Thoracic aorta (tissue), 2 donors: Measurements from ENCODE around the gene RRBP1. TPM values are rescaled to one million over a fixed set of nuclear protein-coding genes. Genes with fewer than 3 reads are reported as not detected.
A peak's percentile ranks its signal among the peaks of the same experiment; 100 is the strongest.

Experiments used
- ATAC-seq: fragments of 150-250 bp; one replicate; pipeline ENCODE4 v1.8.0; 2017; ENCODE audit warnings: low read depth; ENCODE audit not compliant: insufficient number of reproducible peaks, low FRiP score
- DNase-seq: peaks from one replicate; pipeline ENCODE4 v3.0.0-alpha.2; 2020; ENCODE audit warnings: low spot score
- H3K27ac ChIP-seq, 2 donors: fragments of 200-600 bp; sonication (generic); 1 replicate in 1 of 2; 2 replicates in 1 of 2; pipeline ENCODE4 v1.5.1; 2016; ENCODE audit warnings: mild to moderate bottlenecking in 2 of 2, moderate library complexity in 2 of 2
- H3K27me3 ChIP-seq: fragments of 200-600 bp; sonication (generic); replicated peaks from 2 replicates; pipeline ENCODE4 v1.6.0; 2016; ENCODE audit warnings: mild to moderate bottlenecking; ENCODE audit not compliant: insufficient read depth
- H3K36me3 ChIP-seq: fragments of 200-600 bp; sonication (generic); one replicate; pipeline ENCODE4 v1.5.1; 2016
- H3K4me1 ChIP-seq, 2 donors: fragments of 200-600 bp; sonication (generic); 1 replicate in 1 of 2; 2 replicates in 1 of 2; pipeline versions ENCODE4 v1.5.1 to v1.6.0; 2016; ENCODE audit warnings: low read depth in 2 of 2, mild to moderate bottlenecking in 1 of 2; ENCODE audit not compliant: control insufficient read depth in 1 of 2
- H3K4me3 ChIP-seq: fragments of 200-600 bp; sonication (generic); 2 replicates; pipeline ENCODE4 v1.5.1; 2016; ENCODE audit warnings: mild to moderate bottlenecking
- H3K9me3 ChIP-seq: fragments of 200-600 bp; sonication (generic); 2 replicates; pipeline ENCODE4 v1.5.1; 2016
- total RNA-seq, 2 donors: library from RNA; depleted of rRNA; stranded (reverse); fragments of >200 nt; gene quantifications; one replicate each; pipeline versions ENCODE4 v1.1.0 to v1.2.3, GENCODE V29; 2016
- TF ChIP-seq, protein P1 (sequence below): fragments of 200-600 bp; sonication (generic); IDR thresholded peaks from one replicate; pipeline ENCODE4 v1.5.1; 2019; ENCODE audit warnings: antibody characterized with exemption

The RRBP1 gene
- total RNA-seq, 2 donors from 2014 or later = 113 to 163 TPM

DNA sequence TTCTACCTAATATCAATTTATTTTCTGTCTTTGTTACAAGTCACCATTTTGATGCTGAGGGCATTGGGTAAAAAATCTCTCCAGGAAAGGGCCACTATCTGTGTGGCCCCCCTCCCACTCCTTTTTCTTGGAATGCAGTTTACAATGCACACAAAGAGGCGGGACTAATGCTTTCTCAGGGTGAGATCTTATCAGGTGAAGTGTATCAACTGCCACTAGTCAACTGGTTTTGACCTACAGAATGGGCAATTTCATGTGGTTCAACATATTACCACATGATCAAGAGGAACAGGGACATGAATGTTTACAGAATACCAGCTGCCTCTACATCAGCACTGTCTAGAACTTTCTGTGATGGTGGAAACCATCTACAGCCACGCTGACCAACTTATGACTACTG, 3.7 kb downstream of the RRBP1 start:
- Histone ChIP-seq H3K4me1 (peaks cover 30 to 59% of the 10 kb centered on the region in 2 donors), H3K27ac (peak overlapping the region; percentile 24 to 91), H3K27me3 (no peaks in the 10 kb centered on the region), H3K4me3 (no peak overlapping the region), H3K9me3 (no peaks in the 10 kb centered on the region), H3K36me3 (peaks cover 4% of the 10 kb centered on the region)
- TF ChIP-seq, protein P1, sequence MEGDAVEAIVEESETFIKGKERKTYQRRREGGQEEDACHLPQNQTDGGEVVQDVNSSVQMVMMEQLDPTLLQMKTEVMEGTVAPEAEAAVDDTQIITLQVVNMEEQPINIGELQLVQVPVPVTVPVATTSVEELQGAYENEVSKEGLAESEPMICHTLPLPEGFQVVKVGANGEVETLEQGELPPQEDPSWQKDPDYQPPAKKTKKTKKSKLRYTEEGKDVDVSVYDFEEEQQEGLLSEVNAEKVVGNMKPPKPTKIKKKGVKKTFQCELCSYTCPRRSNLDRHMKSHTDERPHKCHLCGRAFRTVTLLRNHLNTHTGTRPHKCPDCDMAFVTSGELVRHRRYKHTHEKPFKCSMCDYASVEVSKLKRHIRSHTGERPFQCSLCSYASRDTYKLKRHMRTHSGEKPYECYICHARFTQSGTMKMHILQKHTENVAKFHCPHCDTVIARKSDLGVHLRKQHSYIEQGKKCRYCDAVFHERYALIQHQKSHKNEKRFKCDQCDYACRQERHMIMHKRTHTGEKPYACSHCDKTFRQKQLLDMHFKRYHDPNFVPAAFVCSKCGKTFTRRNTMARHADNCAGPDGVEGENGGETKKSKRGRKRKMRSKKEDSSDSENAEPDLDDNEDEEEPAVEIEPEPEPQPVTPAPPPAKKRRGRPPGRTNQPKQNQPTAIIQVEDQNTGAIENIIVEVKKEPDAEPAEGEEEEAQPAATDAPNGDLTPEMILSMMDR = no peak
- ATAC-seq (no peak), DNase-seq (no peak)

DNA sequence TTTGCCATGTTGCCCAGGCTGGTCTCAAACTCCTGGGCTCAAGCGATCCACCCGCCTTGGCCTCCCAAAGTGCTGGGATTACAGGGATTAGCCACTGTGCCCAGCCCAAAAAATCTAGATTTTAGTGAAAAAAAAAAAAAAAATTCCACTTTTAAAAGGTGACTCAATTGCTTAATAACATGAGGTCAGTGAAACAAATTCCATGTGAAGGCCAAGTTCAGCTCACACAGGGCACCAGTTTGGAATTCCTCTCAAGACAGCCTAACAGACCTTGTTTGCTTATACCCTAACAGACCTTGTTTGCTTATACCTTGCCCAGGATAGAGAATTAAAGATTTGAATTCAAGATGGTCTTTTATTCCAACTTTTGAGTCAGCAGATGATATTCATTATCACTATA, 5.1 kb downstream of the RRBP1 start:
- H3K27ac ChIP-seq = peak overlapping the region; percentile 75 to 91
- H3K4me1 ChIP-seq = peaks cover 30 to 56% of the 10 kb centered on the region in 2 donors
- H3K4me3 ChIP-seq = no peak overlapping the region

GRCh38 chr20:17676378-17676759, 5.7 kb downstream of the RRBP1 start:
- no peak overlapping the region for H3K4me3 ChIP-seq
- H3K4me1 ChIP-seq = peaks cover 30 to 60% of the 10 kb centered on the region in 2 donors
- H3K9me3 ChIP-seq = no peaks in the 10 kb centered on the region
- peak overlapping the region; percentile 75 to 91 for H3K27ac ChIP-seq
- no peaks in the 10 kb centered on the region for H3K27me3 ChIP-seq
- no peak for ATAC-seq
- TF ChIP-seq, protein P1 = no peak
- peaks cover 4% of the 10 kb centered on the region for H3K36me3 ChIP-seq
- DNase-seq = no peak

More for the DNA sequence above, 5.1 kb downstream of the RRBP1 start:
- Histone ChIP-seq H3K9me3 (no peaks in the 10 kb centered on the region), H3K36me3 (peaks cover 4% of the 10 kb centered on the region), H3K27me3 (no peaks in the 10 kb centered on the region)
- TF ChIP-seq, protein P1 = no peak
- DNase-seq (no peak), ATAC-seq (no peak)

GRCh38 chr20:17675519-17676377, 6.3 kb downstream of the RRBP1 start:
- no peak for ATAC-seq
- Histone ChIP-seq H3K4me3 (no peak overlapping the region), H3K4me1 (peaks cover 30 to 60% of the 10 kb centered on the region in 2 donors), H3K27ac (peak overlapping the region; percentile 75 to 91), H3K36me3 (peaks cover 4% of the 10 kb centered on the region), H3K27me3 (no peaks in the 10 kb centered on the region), H3K9me3 (no peaks in the 10 kb centered on the region)
- TF ChIP-seq, protein P1 = no peak
- DNase-seq = no peak

- Histone ChIP-seq H3K27ac (no peak overlapping the region), H3K9me3 (no peaks in the 10 kb centered on the region), H3K27me3 (no peaks in the 10 kb centered on the region), H3K4me3 (no peak overlapping the region), H3K4me1 (peaks cover 30 to 52% of the 10 kb centered on the region in 2 donors), H3K36me3 (peaks cover 4% of the 10 kb centered on the region)
- ATAC-seq = no peak
- no peak for DNase-seq
- TF ChIP-seq, protein P1 = no peak
These were observed 7.1 kb downstream of the RRBP1 start for GRCh38 chr20:17674722-17675518.
